Karpas-422 (cell line): ENCODE results near the gene MS4A7. TPM values are rescaled to one million over a fixed set of nuclear protein-coding genes. Genes with fewer than 3 reads are reported as not detected.

Experiments used
- total RNA-seq: library from RNA; depleted of rRNA; stranded (reverse); fragments of >200 nt; shearing (Covaris generic); gene quantifications from 2 replicates; pipeline ENCODE4 v1.2.3, GENCODE V29; 2014; ENCODE audit warnings: low replicate concordance; rRNA removed

Gene MS4A7
- total RNA-seq, 1 experiment from 2014 or later, result 12.1 TPM

Other genes starting within 250 kb of the MS4A7 start
- not detected in 2 replicates for gene MS4A6A, start 195.4 kb upstream of the MS4A7 start, total RNA-seq
- gene MS4A4E, start 135.4 kb upstream of the MS4A7 start, total RNA-seq, result not detected in 2 replicates
- not detected in 2 replicates for gene MS4A4A, start 97.9 kb upstream of the MS4A7 start, total RNA-seq
- not detected in 2 replicates for gene MS4A6E, start 51.3 kb upstream of the MS4A7 start, total RNA-seq
- gene MS4A14, start 17.9 kb downstream of the MS4A7 start, total RNA-seq, result 0.65 and 1.3 TPM in 2 replicates
- gene MS4A5, start 51.0 kb downstream of the MS4A7 start, total RNA-seq, result not detected in 2 replicates
- 434 and 1,078 TPM in 2 replicates for gene MS4A1, start 77.3 kb downstream of the MS4A7 start, total RNA-seq
- 6.3 and 8.2 TPM in 2 replicates for gene MS4A12, start 114.2 kb downstream of the MS4A7 start, total RNA-seq
- gene MS4A13, start 136.9 kb downstream of the MS4A7 start, total RNA-seq, result 0.25 TPM in 1 of 2 replicates, not detected in the other